CD4-positive, alpha-beta T cell (primary cell): ENCODE measurements around the gene ABR. TPM values are rescaled to one million over a fixed set of nuclear protein-coding genes. Genes with fewer than 3 reads are reported as not detected.

Source experiments
- ATAC-seq: fragments of 200-7000 bp; cut with Tn5 transposase; one replicate; pipeline ENCODE4 v1.10.0; 2022; ENCODE audit warnings: mild to moderate bottlenecking; ENCODE audit not compliant: poor library complexity
- CTCF ChIA-PET: fragments of 350-600 bp; sonication (Branson Sonifier 250); formaldehyde crosslinking; loops from one replicate; lab custom pipeline; 2021; ENCODE audit warnings: antibody characterized with exemption, inconsistent platforms; lab: Charles Lee
- POLR2A ChIA-PET: fragments of 350-600 bp; sonication (Branson Sonifier 250); formaldehyde crosslinking; loops from one replicate; lab custom pipeline; 2021; ENCODE audit warnings: antibody characterized with exemption, inconsistent platforms; lab: Charles Lee
- DNase-seq, 14 experiments: peaks; one replicate each; pipeline ENCODE4 v3.0.0-alpha.2; 2013 to 2020; ENCODE audit warnings: mixed read lengths in 2 of 14
- H3K27ac ChIP-seq, 2 donors: one replicate each; pipeline versions ENCODE4 v1.5.1 to v1.7.0; 2013; ENCODE audit warnings: low read length in 2 of 2, low read depth in 1 of 2, mild to moderate bottlenecking in 1 of 2
- H3K27me3 ChIP-seq, 2 experiments: 1 replicate in 1 of 2; 2 replicates in 1 of 2; pipeline versions ENCODE4 v1.6.1 to v1.7.0; 2013; ENCODE audit warnings: low read length in 2 of 2, control low read depth in 1 of 2, mild to moderate bottlenecking in 1 of 2, moderate library complexity in 1 of 2; ENCODE audit not compliant: insufficient read depth in 2 of 2, control insufficient read depth in 1 of 2
- H3K36me3 ChIP-seq: one replicate; pipeline ENCODE4 v1.6.1; 2013; ENCODE audit warnings: low read length, control low read depth; ENCODE audit not compliant: insufficient read depth
- H3K4me1 ChIP-seq: one replicate; pipeline ENCODE4 v1.6.1; 2013; ENCODE audit warnings: low read length, control low read depth; ENCODE audit not compliant: insufficient read depth
- H3K4me3 ChIP-seq: one replicate; pipeline ENCODE4 v1.5.1; 2013; ENCODE audit warnings: mild to moderate bottlenecking, low read length, moderate library complexity
- H3K9me3 ChIP-seq, 2 experiments: 1 replicate in 1 of 2; 2 replicates in 1 of 2; pipeline versions ENCODE4 v1.6.1 to v1.7.0; 2013; ENCODE audit warnings: low read length in 2 of 2, mild to moderate bottlenecking in 2 of 2, control low read depth in 1 of 2, moderate library complexity in 1 of 2; ENCODE audit not compliant: control insufficient read depth in 1 of 2, insufficient read depth in 1 of 2
- H3K27ac Mint-ChIP-seq: one replicate; pipeline ENCODE4 v1.8.0; 2020; ENCODE audit warnings: mixed read lengths
- H3K27me3 Mint-ChIP-seq: one replicate; pipeline ENCODE4 v1.8.0; 2021; ENCODE audit warnings: mixed read lengths
- H3K36me3 Mint-ChIP-seq: one replicate; pipeline ENCODE4 v1.8.0; 2021; ENCODE audit warnings: low read depth, mixed read lengths
- H3K4me1 Mint-ChIP-seq: one replicate; pipeline ENCODE4 v1.8.0; 2021; ENCODE audit warnings: low read depth, mixed read lengths
- H3K4me3 Mint-ChIP-seq: one replicate; pipeline ENCODE4 v1.8.0; 2020; ENCODE audit warnings: mild to moderate bottlenecking, mixed read lengths
- H3K9me3 Mint-ChIP-seq: one replicate; pipeline ENCODE4 v1.8.0; 2020; ENCODE audit warnings: mixed read lengths
- CTCF ChIP-seq: fragments of 200-600 bp; IDR thresholded peaks from one replicate; pipeline ENCODE4 v1.8.0; 2022; ENCODE audit warnings: antibody characterized with exemption, mild to moderate bottlenecking
- intact Hi-C, 2 experiments: fragments of 100-400 bp; cut with DNase I in 1 of 2; cut with micrococcal nuclease in 1 of 2; formaldehyde crosslinking; loops; one replicate each; pipeline versions ENCODE4 v1.15.1 to v1.9.0; 2023 to 2025; cut with DNase I, micrococcal nuclease
- total RNA-seq, 174 experiments: library from RNA in 2 of 174; stranded (reverse) in 2 of 174; gene quantifications; one replicate each; pipeline ENCODE4 v1.2.3 and lab custom pipeline; 2021 to 2026

The ABR gene
- total RNA-seq, 2 experiments from 2014 or later, result 72.4 to 74.8 TPM

GRCh38 chr17:988561-988960 lies 191.2 kb downstream of the ABR start:
- Histone ChIP-seq H3K27ac (no peak overlapping the region), H3K36me3 (no peaks in the 10 kb centered on the region), H3K4me3 (no peak overlapping the region), H3K9me3 (peaks cover 6 to 16% of the 10 kb centered on the region in 2 experiments), H3K27me3 (no peaks in the 10 kb centered on the region), H3K4me1 (no peaks in the 10 kb centered on the region)
- no peak for DNase-seq
- ChIA-PET POLR2A (no interaction called here), CTCF (no interaction called here)
- H3K9me3 Mint-ChIP-seq, result no peaks in the 10 kb centered on the region
- no peaks in the 10 kb centered on the region for H3K4me1 Mint-ChIP-seq
- H3K27me3 Mint-ChIP-seq, result no peaks in the 10 kb centered on the region
- H3K27ac Mint-ChIP-seq, result no peak overlapping the region
- no peak for TF ChIP-seq CTCF
- intact Hi-C loops, result loop anchor here in 1 of 2 experiments (10.0 kb wide), 1 partner anchor 604 kb away; no protein-coding TSS in a partner anchor
- H3K4me3 Mint-ChIP-seq, result no peak overlapping the region
- no peaks in the 10 kb centered on the region for H3K36me3 Mint-ChIP-seq
- ATAC-seq, result no peak

- Histone ChIP-seq H3K27ac (no peak overlapping the region), H3K27me3 (no peaks in the 10 kb centered on the region), H3K4me1 (no peaks in the 10 kb centered on the region), H3K36me3 (no peaks in the 10 kb centered on the region), H3K9me3 (peaks cover under 1 to 10% of the 10 kb centered on the region in 2 experiments), H3K4me3 (no peak overlapping the region)
- intact Hi-C loops, result loop anchor here in 1 of 2 experiments (10.0 kb wide), 1 partner anchor 603 kb away; no protein-coding TSS in a partner anchor
- DNase-seq (no peak), ATAC-seq (no peak)
- POLR2A ChIA-PET, result no interaction called here
- Mint-ChIP-seq H3K27ac (no peak overlapping the region), H3K27me3 (no peaks in the 10 kb centered on the region), H3K4me3 (no peak overlapping the region), H3K36me3 (no peaks in the 10 kb centered on the region), H3K9me3 (no peaks in the 10 kb centered on the region), H3K4me1 (no peaks in the 10 kb centered on the region)
- no peak for TF ChIP-seq CTCF
- CTCF ChIA-PET, result no interaction called here
Observed at GRCh38 chr17:987931-988330, 191.8 kb downstream of the ABR start.

DNA sequence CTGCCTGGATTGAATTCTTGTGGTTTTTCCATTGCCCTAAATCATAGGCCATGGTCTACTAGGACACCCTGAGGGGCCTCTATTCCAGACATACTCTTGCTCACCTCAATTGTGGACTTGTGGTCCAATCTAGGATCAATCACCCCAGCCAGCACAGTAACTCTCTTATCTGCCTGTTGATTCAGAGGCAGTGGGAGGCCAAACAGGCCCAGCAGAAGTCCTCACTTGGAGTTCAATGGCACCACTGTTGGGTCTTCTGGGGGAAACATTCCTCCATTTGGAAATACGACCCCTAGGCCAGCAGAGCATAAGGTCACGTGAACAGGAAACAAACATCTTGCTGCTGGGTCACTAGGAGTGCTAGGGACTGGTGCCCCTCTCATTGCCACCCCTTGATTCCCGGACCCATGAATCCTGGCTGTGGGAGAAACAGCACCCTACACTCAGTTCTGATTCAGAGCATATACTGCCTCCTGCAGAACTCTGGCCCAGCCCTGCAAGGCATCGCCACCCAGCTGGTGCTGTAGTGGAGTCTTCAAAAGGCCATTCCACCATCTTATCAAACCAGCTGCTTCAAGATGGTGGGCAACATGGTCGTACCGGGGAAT lies 193.4 kb downstream of the ABR start:
- ATAC-seq (no peak), DNase-seq (no peak)
- H3K4me3 ChIP-seq, result no peak overlapping the region
- Mint-ChIP-seq H3K4me3 (no peak overlapping the region), H3K27me3 (no peaks in the 10 kb centered on the region), H3K27ac (no peak overlapping the region), H3K36me3 (no peaks in the 10 kb centered on the region), H3K9me3 (no peaks in the 10 kb centered on the region), H3K4me1 (no peaks in the 10 kb centered on the region)
- no peaks in the 10 kb centered on the region for H3K4me1 ChIP-seq
- intact Hi-C loops, result loop anchor here in 1 of 2 experiments (10.0 kb wide), 1 partner anchor 602 kb away; no protein-coding TSS in a partner anchor
- no peaks in the 10 kb centered on the region for H3K36me3 ChIP-seq
- CTCF ChIA-PET, result no interaction called here
- no peak for TF ChIP-seq CTCF
- H3K27ac ChIP-seq, result no peak overlapping the region
- no peaks in the 10 kb centered on the region for H3K27me3 ChIP-seq
- POLR2A ChIA-PET, result no interaction called here
- no peaks in the 10 kb centered on the region for H3K9me3 ChIP-seq
